HG02938 (cell line): Measurements from ENCODE around the gene ANO8.
"Not testable (repeated sequence)": the region's sequence is repeated elsewhere in the genome, so short reads cannot be mapped to it uniquely, and the experiment has no call there.

Source experiments
- ATAC-seq: cut with Tn5 transposase; IDR thresholded peaks from one replicate; pipeline ENCODE4 v1.9.1; 2021; ENCODE audit warnings: mild to moderate bottlenecking, moderate library complexity; ENCODE audit not compliant: unreplicated experiment

The ANO8 gene

DNA sequence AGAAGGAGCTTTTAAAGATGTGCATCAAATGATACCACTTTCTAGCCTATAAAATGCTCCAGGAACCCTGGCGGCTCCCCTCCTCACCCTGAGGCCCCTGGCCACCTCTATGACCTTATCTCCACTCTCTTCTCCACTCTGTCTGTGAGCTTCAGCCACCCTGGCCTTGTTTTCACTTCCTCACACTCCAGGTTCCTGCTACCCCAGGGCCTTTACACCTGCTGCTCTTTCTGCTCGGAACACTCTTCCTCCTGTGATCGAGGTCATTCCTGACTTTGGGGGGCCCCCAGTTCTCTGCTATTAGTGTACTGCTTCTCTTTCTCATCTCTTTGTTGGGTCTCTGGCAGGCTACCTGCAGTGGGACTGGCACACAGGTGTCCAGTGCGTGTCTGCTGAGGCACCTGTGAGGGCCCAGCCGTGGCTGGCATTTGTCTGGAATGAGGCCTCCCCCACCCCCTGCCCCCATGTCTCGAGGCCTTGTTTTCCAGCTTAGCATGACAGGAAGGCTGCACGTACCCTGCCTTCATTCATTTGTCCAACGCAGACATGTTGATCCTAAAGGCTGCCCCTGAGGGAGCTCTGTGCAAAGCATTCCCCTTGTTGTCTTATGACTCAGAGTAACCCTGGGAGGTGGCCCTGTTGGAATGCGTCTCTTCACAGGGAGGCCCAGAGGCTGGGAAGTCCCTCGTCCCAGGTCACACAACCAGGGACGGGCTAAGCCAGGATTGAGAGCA lies 23.0 kb downstream of the ANO8 start:
- no peak for ATAC-seq

- ATAC-seq: no peak
These were observed 24.6 kb downstream of the ANO8 start for GRCh38 chr19:17309965-17310461.

GRCh38 chr19:17309198-17309964 lies 25.3 kb downstream of the ANO8 start, which contains the start of gene DDA1:
Gene DDA1 (plus strand): TSS chr19:17309563. CDS start chr19:17309655, 92 bp downstream.
- ATAC-seq: peak; percentile 46

DNA sequence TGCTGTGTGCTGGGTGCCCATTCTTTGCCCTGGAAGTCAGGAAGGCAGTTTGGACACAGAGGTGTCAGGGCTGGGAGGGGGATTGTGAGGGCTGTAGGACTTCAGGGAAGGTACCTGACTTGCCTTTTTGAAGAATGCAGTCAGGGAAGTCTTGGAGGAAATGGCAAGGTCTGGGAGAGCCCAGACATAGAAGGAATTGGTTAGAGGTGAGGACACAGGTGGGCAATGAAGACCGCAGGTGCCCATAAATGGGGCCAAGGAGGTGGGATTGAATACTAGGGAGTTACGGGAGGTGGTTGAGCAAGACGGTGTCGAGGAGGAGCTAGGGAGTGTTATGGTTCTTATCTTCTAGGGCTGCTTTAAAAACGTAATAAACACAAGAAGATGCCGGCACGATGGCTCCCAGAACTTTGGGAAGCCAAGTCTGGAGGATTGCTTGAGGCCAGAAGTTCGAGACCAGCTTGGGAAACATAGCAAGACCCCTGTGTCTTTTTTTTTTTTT lies 26.7 kb downstream of the ANO8 start:
- ATAC-seq: no peak

GRCh38 chr19:17306285-17306714 lies 28.4 kb downstream of the ANO8 start:
- ATAC-seq: no peak

DNA sequence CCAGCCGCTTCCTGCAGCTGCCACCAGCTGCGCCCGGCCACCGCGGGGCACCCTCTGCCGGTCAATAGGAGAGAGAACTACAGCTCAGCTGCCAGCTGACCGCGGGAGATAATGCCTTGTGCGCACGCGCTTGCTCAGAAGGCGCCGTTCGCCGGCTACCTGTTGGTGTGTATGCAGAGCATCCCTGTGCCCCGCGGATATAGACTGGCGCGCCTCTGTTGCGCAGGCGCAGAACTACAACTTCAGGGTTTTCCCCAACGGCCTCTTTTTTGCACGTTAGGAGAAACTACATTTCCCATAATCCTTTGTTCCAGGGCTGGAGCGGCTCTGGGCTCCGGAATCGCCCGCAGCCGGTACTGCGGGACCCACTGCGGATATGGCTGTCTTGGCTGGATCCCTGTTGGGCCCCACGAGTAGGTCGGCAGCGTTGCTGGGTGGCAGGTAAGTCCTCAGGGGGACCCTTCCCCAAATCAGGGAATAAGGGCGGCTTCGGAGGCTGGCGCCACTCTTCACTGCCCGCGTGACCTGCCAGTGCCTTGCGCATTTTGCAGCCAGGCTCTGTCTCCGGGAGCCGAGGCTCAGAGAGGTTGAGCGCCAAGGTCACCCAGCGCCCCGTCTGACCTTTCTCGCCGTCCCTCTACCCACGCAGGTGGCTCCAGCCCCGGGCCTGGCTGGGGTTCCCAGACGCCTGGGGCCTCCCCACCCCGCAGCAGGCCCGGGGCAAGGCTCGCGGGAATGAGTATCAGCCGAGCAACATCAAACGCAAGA lies 29.0 kb downstream of the ANO8 start, which contains the start of gene MRPL34:
TSS of gene MRPL34 (plus strand) at position 356 of the 768 bp plus-strand sequence. CDS start at position 377, 21 bp downstream.
- ATAC-seq: peak; percentile 57

DNA sequence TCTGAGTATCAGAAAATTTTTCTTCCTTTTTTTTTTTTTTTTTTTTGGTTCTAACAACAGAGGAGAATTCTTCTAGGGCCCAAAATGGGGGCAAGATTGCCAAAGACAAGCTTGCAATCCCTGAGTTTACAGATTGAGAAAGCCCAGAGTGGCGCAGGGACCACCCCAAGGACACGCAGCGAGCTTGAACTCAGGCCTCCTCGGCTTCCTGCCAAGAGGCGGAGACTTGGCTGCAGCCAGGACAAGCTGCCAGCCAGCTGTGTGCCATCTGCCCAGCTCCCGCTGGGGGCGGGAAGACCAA lies 29.5 kb downstream of the ANO8 start:
- no peak for ATAC-seq

GRCh38 chr19:17304386-17305215 lies 30.1 kb downstream of the ANO8 start:
- no peak for ATAC-seq

GRCh38 chr19:17303940-17304267 lies 30.8 kb downstream of the ANO8 start:
- ATAC-seq: no peak

GRCh38 chr19:17303167-17303939 lies 31.3 kb downstream of the ANO8 start, which contains the start of gene ABHD8:
Gene ABHD8 (minus strand): TSS chr19:17303425. CDS start chr19:17301616, 1,809 bp downstream.
- ATAC-seq: peak; percentile 53

DNA sequence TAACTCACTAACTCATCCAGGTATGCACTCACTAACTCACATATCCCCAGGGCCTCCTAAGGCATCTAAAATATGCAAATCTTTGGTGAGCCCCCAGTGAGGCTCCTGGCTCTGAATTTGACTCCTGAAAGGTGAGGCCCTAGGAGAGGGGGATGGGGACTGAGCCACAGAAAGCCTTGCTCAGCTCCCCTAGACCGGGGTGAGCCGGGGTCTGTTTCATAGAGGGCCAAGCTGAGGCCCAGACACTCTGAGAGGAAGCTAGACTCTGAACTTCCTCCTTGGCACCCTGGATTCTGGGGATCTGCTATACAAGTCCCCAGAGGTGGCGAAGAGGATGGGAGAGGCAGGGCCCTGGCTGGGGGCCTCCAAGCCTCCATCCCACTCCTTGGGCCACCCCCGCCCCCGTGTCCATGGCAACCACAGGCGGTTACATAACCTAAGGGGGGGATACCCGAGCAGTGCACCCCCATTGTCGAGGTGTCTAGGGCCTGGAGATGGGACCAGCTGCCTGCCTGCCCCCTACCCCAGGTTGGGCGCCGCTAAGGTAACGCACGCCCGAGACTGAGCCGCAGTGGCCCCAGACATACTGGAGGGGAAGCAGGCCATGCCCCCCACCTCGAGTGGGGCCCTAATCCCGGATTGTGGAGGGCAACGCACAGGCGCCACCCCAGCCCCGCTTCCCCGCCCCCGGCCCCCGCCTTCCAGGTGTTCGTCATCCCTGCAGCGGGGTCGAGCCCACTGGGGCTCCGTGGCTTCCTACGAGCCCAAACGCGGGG lies 32.1 kb downstream of the ANO8 start:
- no peak for ATAC-seq

DNA sequence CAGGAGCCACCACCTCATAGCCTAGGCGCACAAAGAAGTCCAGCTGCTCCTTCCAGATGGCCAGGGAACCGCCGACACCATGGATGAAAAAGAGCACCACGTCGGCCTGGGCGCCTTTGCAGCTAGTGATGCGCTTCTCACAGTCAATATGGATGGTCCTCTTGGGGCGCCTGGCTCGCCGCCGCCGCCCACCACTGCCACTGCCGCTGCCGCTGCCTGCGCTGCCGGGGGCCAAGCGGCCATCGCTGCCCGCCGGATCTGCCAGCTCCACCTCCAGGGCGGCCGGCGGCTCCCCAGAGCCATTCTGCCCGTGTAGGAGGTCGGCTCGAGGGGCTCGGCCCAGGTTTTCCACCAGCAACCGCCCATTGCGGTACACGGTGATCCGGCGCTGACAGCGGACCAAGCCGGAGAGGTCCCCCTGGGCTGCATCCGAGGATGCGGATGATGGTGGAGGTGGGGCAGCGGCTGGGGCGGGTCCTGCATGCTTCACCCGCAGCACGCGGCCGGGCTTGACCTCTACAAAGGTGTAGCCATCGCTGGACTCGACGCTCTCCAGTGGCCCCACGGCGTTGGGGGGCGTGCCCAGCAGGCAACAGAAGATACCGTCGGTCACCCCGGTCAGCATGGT lies 33.5 kb downstream of the ANO8 start:
- no peak for ATAC-seq

GRCh38 chr19:17296976-17297375 lies 37.7 kb downstream of the ANO8 start:
- no peak for ATAC-seq

DNA sequence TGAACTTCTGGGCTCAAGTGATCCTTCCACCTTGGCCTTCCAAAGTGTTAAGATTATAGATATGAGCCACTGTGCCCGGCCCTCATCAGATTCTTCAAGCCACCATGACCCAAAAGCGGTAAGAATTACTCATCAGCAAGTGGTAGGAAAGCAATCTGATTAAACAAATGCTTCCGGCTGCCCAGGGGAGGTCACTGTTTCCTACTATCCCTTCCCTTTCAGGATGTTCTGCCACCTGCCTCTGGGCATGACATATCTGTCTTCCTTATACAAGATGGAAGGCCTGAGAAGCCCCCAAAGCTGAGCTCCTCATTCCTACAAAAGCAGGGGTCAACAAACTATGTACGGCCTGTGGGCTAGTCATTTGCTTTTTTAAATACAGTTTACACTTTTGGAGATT lies 38.4 kb downstream of the ANO8 start:
- ATAC-seq: no peak

- not testable (repeated sequence) for ATAC-seq
These were observed 39.1 kb downstream of the ANO8 start for GRCh38 chr19:17295551-17295950.

DNA sequence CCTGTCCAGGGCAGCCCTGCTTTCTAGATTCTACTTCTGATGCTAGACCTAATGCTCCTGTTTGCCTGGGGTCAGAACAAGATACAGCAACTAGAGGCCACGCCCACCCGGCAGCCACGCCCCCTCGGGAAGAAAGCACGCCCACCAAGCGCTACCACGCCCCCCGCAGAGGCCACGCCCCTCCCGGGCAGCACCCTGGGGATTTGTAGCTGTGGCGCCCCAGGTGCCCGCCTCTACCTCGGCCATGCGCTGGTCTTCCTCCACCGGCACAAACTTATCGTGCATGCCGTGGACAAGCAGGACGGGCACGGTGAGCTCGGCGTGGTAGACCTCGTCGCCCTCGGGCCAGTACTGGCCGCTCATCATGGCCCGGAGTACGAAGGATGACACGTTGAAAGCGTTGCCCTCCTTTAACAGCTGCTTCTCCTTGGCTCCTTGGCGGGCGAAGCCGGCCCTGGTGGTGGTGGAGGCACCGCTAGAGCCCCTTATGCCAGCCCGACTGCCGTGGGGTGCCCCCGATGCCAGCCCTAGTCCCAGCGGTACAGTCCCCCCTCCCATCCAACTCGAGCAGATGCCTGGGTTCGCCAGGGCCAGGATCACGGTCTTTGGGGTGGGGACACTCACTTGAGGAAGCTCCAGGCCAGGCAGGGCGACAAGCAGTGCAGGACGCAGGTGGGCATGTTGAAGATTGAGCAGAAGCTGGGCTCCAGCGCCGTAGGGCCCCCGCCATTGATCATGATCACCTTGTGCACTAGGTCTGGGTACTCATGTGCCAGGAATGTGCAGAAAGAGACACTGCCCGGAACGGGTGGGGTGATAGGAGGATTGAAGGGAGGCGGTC lies 40.4 kb downstream of the ANO8 start:
- no peak for ATAC-seq

GRCh38 chr19:17293605-17294004 lies 41.0 kb downstream of the ANO8 start:
- ATAC-seq: no peak
